ENCODE results near the gene JUP. TPM values are rescaled to one million over a fixed set of nuclear protein-coding genes. Genes with fewer than 3 reads are reported as not detected.

JUP gene
- total RNA-seq, 4 donors from 2014 or later, result 709 to 2,355 (median 1,148) TPM

GRCh38 chr17:41773190-41773588 is 13.3 kb downstream of the JUP start:
- TF ChIP-seq CTCF (IDR thresholded peaks at IDR 0.05) (peak in 2 of 6 experiments; percentile 4 to 16), POLR2A (IDR thresholded peaks at IDR 0.05) (peak in 2 of 4 donors; percentile 45 to 56)
- H3K4me1 ChIP-seq, result peaks cover 58 to 83% (median 68%) of the 10 kb centered on the region in 3 donors
- WGBS, 2 donors, result 25 to 28% methylated on average over 7 to 8 of the region's 12 CpGs
- intact Hi-C loops (cut with DNase I), result no loop called here
- H3K4me3 ChIP-seq, result peak overlapping the region in 3 of 4 donors; percentile 24 to 42 (median 29)
- peak overlapping the region; percentile 92 to 99 (median 96) for H3K27ac ChIP-seq
- no peak for DNase-seq
- peaks cover 24 to 66% (median 33%) of the 10 kb centered on the region in 3 donors for H3K36me3 ChIP-seq
- H3K27me3 ChIP-seq, result no peaks in the 10 kb centered on the region
- no peaks in the 10 kb centered on the region for H3K9me3 ChIP-seq

- H3K4me3 ChIP-seq, result peak overlapping the region in 3 of 4 donors; percentile 25 to 42 (median 29)
- no peaks in the 10 kb centered on the region for H3K27me3 ChIP-seq
- no peak for DNase-seq
- no peaks in the 10 kb centered on the region for H3K9me3 ChIP-seq
- 47 to 53% methylated on average over 11 to 16 of the region's 19 CpGs for WGBS, 2 donors
- TF ChIP-seq CTCF (IDR thresholded peaks at IDR 0.05) (no peak), POLR2A (IDR thresholded peaks at IDR 0.05) (no peak)
- H3K27ac ChIP-seq, result peak overlapping the region; percentile 92 to 99 (median 96)
- intact Hi-C loops (cut with DNase I), result no loop called here
- peaks cover 29 to 71% (median 38%) of the 10 kb centered on the region in 3 donors for H3K36me3 ChIP-seq
- H3K4me1 ChIP-seq, result peaks cover 53 to 78% (median 63%) of the 10 kb centered on the region in 3 donors
Observed at GRCh38 chr17:41772586-41773189, 13.8 kb downstream of the JUP start.

- Histone ChIP-seq H3K36me3 (peaks cover 34 to 73% (median 43%) of the 10 kb centered on the region in 3 donors), H3K27me3 (no peaks in the 10 kb centered on the region), H3K9me3 (no peaks in the 10 kb centered on the region), H3K4me3 (peak overlapping the region in 3 of 4 donors; percentile 25 to 43 (median 29)), H3K4me1 (peaks cover 48 to 73% (median 59%) of the 10 kb centered on the region in 3 donors), H3K27ac (peak overlapping the region; percentile 92 to 99 (median 96))
- no peak for DNase-seq
- WGBS, 2 donors, result 30 to 60% methylated on average over 1 to 3 of the region's 4 CpGs
- intact Hi-C loops (cut with DNase I), result no loop called here
- TF ChIP-seq POLR2A (IDR thresholded peaks at IDR 0.05), result no peak
- TF ChIP-seq CTCF (IDR thresholded peaks at IDR 0.05), result no peak
Observed at GRCh38 chr17:41772218-41772585, 14.3 kb downstream of the JUP start.

GRCh38 chr17:41771389-41772206 is 14.9 kb downstream of the JUP start:
- TF ChIP-seq POLR2A (IDR thresholded peaks at IDR 0.05) (no peak), CTCF (IDR thresholded peaks at IDR 0.05) (no peak)
- Histone ChIP-seq H3K4me3 (peak overlapping the region in 3 of 4 donors; percentile 25 to 43 (median 29)), H3K27ac (peak overlapping the region; percentile 92 to 99 (median 96)), H3K36me3 (peaks cover 39 to 73% (median 46%) of the 10 kb centered on the region in 3 donors), H3K9me3 (no peaks in the 10 kb centered on the region), H3K4me1 (peaks cover 42 to 67% (median 53%) of the 10 kb centered on the region in 3 donors), H3K27me3 (no peaks in the 10 kb centered on the region)
- intact Hi-C loops (cut with DNase I), result no loop called here
- DNase-seq, result no peak
- 29% methylated on average over 3 of the region's 17 CpGs; no CpG with 5 or more reads in 1 of the 2 donors for WGBS, 2 donors

- Histone ChIP-seq H3K27me3 (no peaks in the 10 kb centered on the region), H3K9me3 (no peaks in the 10 kb centered on the region), H3K4me1 (peaks cover 30 to 59% (median 36%) of the 10 kb centered on the region in 3 donors), H3K4me3 (no peak overlapping the region), H3K36me3 (peaks cover 50 to 80% (median 54%) of the 10 kb centered on the region in 3 donors), H3K27ac (peak overlapping the region; percentile 61 to 99 (median 95))
- 40 to 44% methylated on average over 3 of the region's 3 CpGs for WGBS, 2 donors
- intact Hi-C loops (cut with DNase I), result no loop called here
- TF ChIP-seq CTCF (IDR thresholded peaks at IDR 0.05) (no peak), POLR2A (IDR thresholded peaks at IDR 0.05) (no peak)
- DNase-seq, result no peak
Observed at GRCh38 chr17:41769985-41770384, 16.5 kb downstream of the JUP start.

Data from esophagus squamous epithelium (tissue), 5 donors.